ENCODE measurements around the gene HDGF.

Gene HDGF

DNA sequence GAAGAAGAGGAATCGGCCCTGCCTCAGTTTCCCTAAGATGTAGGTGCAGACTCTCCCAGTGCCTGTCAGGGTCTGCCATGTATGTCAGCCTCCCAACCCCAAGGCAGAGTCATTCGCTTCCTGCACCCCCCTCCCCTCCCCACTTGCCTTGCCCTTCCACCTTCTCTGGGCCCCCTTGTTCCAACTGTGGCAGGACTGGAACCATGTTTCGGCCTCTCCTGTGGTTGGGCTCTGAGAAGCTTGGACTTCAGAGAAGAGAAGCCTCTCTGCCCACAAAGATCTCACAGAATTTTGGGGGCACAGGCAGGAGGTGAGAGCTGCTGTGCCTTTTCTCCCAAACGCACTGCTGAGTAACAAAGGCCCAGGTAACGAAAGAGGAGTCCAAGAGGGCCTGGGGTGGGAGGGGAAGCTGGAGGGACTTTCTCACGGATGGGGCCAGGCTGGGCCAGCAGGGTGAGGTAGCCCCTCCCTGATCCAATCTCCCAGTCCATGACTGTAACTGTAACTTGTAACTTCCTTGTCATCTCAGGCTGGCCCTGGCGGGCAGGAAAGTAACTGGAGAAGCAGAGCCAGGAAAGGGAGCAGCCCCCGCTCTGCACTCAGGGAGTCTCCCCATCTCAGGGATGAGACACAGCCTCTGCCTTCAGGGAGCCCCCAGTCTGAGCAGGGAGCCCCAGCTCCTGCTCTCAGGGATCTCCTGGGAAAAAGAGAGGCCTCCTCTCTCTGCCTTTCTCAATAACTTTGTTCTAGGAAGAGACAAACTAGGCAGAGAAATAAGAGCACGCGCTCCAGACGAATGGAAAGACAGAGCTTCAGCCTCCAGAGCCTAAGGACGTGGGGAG is 57.4 kb downstream of the HDGF start:
- no peak for DNase-seq

DNA sequence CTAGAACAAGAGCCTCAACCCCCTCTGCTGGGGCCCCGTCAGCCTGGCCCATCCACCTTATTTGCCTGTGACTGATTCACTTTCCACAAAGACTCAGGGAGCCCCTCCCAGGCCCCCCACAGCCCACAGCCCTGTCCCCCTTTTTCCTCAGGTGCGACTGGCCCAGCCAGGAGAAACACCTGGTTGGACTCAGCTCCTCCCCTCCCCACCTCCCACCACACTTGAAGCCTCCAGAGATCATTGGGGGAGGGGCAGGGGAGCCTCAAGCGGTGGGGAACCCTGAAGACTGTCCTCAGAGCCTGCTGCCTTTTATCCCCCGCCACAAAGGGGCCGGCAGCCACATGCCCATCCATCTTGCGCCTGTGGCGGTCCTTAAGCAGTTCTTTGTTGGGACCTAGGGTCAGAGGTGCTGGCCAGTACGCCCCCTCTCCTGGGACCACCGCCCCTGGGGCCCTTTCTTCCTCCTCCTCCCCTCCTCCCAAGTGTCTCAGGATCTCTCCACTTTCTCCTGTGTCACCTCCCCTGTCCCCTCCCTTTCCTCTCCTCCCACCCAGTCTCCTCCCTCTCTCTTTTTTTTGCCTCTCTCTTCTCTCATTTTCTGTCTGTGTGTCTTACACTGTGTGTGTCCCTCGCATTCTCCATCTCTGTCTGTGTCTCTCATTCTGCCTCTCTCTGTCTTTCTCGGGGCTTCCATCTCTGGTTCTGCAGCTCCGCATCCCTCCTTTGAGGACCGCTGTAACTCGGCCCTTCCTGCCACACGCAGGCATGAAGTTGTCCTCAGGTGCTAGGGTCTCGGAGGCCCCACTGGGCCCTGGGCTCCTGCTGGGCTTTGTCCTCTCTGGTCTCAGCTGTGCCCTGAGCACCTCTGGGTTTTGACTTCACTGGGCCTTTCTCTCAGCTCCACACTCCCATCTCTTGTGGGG is 58.3 kb downstream of the HDGF start:
- no peak for DNase-seq

DNA sequence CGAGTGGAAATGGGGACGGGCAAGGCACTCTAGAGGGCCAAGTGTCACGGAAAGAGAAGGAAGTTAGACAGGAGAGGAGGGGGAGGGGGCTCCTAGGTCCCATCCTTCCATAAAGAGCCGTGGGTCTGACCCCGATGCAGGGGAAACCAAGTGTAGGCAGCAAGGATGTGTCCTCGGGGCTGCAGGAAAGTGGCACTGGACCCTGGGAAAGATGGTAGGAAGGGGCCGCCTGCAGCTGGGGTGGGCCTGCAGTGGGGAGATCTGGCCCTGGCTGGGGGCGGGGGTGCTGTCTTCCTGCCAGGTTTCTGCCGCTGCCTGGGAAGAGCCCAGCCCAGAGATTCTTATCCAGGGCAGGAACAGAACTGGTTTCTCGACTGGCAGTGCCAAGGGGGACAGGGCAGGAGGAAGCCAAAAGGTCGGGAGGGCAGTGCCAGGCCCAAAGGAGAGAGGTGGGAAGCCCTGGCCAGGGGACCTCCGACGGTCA is 59.0 kb downstream of the HDGF start:
- DNase-seq = no peak

Data from NCI-H1930 (cell line).